DOHH2 (cell line): ENCODE data around the gene PRDM16.

Experiments
- H3F3A ChIP-seq: fragments of 200-600 bp; sonication (generic), shearing (Covaris generic); 2 replicates; pipeline ENCODE4 v1.6.0; 2016; ENCODE audit warnings: antibody characterized with exemption, mild to moderate bottlenecking; ENCODE audit not compliant: control insufficient read depth, insufficient read depth
- H3K27ac ChIP-seq: fragments of 200-600 bp; sonication (generic); 2 replicates; pipeline ENCODE4 v1.5.1; 2014; ENCODE audit warnings: low read depth, mild to moderate bottlenecking, low read length, moderate library complexity
- H3K27me3 ChIP-seq: fragments of 200-600 bp; sonication (generic); 2 replicates; pipeline ENCODE4 v1.6.1; 2014; ENCODE audit warnings: mild to moderate bottlenecking, low read length, mixed read lengths; ENCODE audit not compliant: control insufficient read depth
- H3K36me3 ChIP-seq: fragments of 200-600 bp; sonication (generic); 2 replicates; pipeline ENCODE4 v1.6.1; 2014; ENCODE audit warnings: mild to moderate bottlenecking, low read length, moderate library complexity, mixed read lengths; ENCODE audit not compliant: control insufficient read depth
- H3K4me1 ChIP-seq: fragments of 200-600 bp; sonication (generic); 2 replicates; pipeline ENCODE4 v1.6.1; 2014; ENCODE audit warnings: mild to moderate bottlenecking, low read length, mixed read lengths; ENCODE audit not compliant: control insufficient read depth
- H3K4me2 ChIP-seq: fragments of 200-600 bp; sonication (generic); 2 replicates; pipeline ENCODE4 v1.6.0; 2014; ENCODE audit warnings: mild to moderate bottlenecking, low read length, moderate library complexity
- H3K4me3 ChIP-seq: fragments of 200-600 bp; sonication (generic); 2 replicates; pipeline ENCODE4 v1.5.1; 2014; ENCODE audit warnings: mild to moderate bottlenecking, low read length, mixed read lengths
- H3K79me2 ChIP-seq: fragments of 200-600 bp; sonication (generic); 2 replicates; pipeline ENCODE4 v1.6.1; 2014; ENCODE audit warnings: mild to moderate bottlenecking, low read length, mixed read lengths; ENCODE audit not compliant: control insufficient read depth
- H3K9me2 ChIP-seq: fragments of 200-600 bp; sonication (generic); replicated peaks from 2 replicates; pipeline ENCODE4 v1.6.1; 2014; ENCODE audit warnings: mild to moderate bottlenecking, low read length, mixed read lengths; ENCODE audit not compliant: control insufficient read depth
- H3K9me3 ChIP-seq: fragments of 200-600 bp; sonication (generic); 2 replicates; pipeline ENCODE4 v1.6.1; 2014; ENCODE audit warnings: antibody characterized with exemption, low read length, mixed read lengths; ENCODE audit not compliant: control insufficient read depth, insufficient read depth
- H4K20me1 ChIP-seq: fragments of 200-600 bp; sonication (generic); 2 replicates; pipeline ENCODE4 v1.6.0; 2014; ENCODE audit warnings: low read depth, mild to moderate bottlenecking, antibody characterized with exemption, low read length, moderate library complexity; ENCODE audit not compliant: control insufficient read depth, insufficient read depth
- EZH2phosphoT487 ChIP-seq: fragments of 200-600 bp; sonication (generic); IDR thresholded peaks from 2 replicates; pipeline ENCODE4 v1.6.1; 2017; ENCODE audit warnings: borderline replicate concordance, mild to moderate bottlenecking, antibody characterized with exemption, low read length, moderate library complexity, mixed read lengths
- TF ChIP-seq, protein P1 (sequence below): fragments of 200-600 bp; sonication (generic); IDR thresholded peaks from one replicate; pipeline ENCODE4 v1.5.1; 2014; ENCODE audit warnings: antibody characterized with exemption, mild to moderate bottlenecking, low read depth, low read length; ENCODE audit not compliant: poor library complexity, severe bottlenecking

Gene PRDM16

DNA sequence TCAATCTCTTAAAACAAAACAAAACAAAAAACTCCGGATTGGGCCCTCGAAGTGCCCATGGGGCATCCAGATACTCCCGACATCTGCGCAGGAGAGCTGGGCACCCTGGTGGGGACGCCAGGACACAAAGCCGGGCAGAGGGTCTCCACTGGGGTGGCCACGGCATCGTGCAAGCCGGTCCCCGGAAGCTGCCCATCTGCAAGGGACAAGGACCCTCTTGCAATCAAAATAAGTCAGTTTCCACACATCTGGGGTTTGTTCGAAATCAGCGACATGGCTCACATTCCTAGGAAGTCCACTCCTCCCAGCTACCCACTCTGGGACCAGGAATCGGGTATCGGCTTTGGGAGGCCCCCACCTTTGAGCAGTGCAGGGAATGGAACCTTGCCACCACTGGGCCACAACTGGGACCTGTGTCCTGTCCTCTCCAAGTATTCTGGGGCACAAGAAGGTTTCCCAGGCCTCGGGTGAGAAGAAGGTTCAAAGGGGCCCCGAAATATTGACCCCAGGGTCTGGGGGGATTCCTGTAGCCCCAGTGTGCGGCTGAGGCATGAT, 4.6 kb upstream of the PRDM16 start:
- no peaks in the 10 kb centered on the region for H3K4me1 ChIP-seq
- H3F3A ChIP-seq = no peaks in the 10 kb centered on the region
- H3K4me2 ChIP-seq = no peak overlapping the region
- no peaks in the 10 kb centered on the region for H3K9me2 ChIP-seq
- peaks cover 8% of the 10 kb centered on the region; the same call in 1 of the 2 replicates for H3K9me3 ChIP-seq
- no peak for TF ChIP-seq EZH2phosphoT487
- TF ChIP-seq, protein P1, sequence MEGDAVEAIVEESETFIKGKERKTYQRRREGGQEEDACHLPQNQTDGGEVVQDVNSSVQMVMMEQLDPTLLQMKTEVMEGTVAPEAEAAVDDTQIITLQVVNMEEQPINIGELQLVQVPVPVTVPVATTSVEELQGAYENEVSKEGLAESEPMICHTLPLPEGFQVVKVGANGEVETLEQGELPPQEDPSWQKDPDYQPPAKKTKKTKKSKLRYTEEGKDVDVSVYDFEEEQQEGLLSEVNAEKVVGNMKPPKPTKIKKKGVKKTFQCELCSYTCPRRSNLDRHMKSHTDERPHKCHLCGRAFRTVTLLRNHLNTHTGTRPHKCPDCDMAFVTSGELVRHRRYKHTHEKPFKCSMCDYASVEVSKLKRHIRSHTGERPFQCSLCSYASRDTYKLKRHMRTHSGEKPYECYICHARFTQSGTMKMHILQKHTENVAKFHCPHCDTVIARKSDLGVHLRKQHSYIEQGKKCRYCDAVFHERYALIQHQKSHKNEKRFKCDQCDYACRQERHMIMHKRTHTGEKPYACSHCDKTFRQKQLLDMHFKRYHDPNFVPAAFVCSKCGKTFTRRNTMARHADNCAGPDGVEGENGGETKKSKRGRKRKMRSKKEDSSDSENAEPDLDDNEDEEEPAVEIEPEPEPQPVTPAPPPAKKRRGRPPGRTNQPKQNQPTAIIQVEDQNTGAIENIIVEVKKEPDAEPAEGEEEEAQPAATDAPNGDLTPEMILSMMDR = no peak
- no peaks in the 10 kb centered on the region for H3K36me3 ChIP-seq
- H3K79me2 ChIP-seq = no peaks in the 10 kb centered on the region
- H3K27me3 ChIP-seq = no peaks in the 10 kb centered on the region
- H3K4me3 ChIP-seq = no peak overlapping the region
- no peak overlapping the region for H3K27ac ChIP-seq
- no peaks in the 10 kb centered on the region for H4K20me1 ChIP-seq

DNA sequence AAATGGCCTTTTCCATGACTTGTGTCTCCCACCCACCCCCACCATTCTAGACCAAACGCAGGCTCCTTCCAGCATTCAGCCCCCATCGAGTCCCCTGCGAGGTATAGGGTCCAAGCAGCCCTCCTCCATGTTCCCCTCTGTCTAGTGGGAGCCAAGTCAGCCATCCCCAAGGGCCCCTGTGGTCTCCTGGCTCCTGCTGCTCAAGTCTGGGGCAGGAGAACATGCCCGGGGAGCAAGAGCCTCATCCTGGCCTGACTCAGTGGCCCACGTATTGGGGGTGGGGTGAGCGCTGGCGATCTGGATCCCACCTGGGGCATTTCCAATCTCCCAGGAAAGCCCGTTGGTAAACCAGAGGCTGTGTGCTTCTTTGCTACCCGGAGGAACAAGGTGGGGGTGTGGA, 4.1 kb upstream of the PRDM16 start:
- no peaks in the 10 kb centered on the region for H3K27me3 ChIP-seq
- H4K20me1 ChIP-seq = no peaks in the 10 kb centered on the region

DNA sequence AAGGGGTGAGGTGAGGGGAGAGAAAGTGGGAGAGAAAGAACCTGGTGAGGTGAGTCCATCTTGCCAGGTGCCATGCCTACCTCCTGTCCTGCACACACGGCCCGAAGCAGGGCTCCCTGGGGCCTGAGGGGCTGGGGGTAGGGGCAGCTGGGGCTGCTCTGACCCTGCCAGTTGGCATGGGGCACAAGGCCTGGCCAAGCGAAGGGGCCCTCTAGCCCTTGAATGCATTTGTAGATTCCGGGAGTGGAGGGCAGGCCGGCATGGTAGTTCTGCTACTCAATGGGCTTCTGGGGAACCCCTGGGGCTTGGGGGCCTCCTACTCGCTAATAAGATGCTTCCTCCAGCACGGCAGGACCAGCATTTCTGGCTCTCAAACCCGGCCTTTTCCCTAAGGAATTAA, 3.6 kb upstream of the PRDM16 start:
- no peaks in the 10 kb centered on the region for H3K27me3 ChIP-seq
- H3K36me3 ChIP-seq = no peaks in the 10 kb centered on the region
- no peaks in the 10 kb centered on the region for H3F3A ChIP-seq
- H4K20me1 ChIP-seq = no peaks in the 10 kb centered on the region
- H3K27ac ChIP-seq = no peak overlapping the region
- H3K9me3 ChIP-seq = peaks cover 8% of the 10 kb centered on the region; the same call in 1 of the 2 replicates
- no peaks in the 10 kb centered on the region for H3K79me2 ChIP-seq
- H3K4me3 ChIP-seq = no peak overlapping the region
- TF ChIP-seq, protein P1 = no peak
- no peak for TF ChIP-seq EZH2phosphoT487
- H3K4me1 ChIP-seq = no peaks in the 10 kb centered on the region
- no peak overlapping the region for H3K4me2 ChIP-seq
- H3K9me2 ChIP-seq = no peaks in the 10 kb centered on the region

More for the DNA sequence above, 4.1 kb upstream of the PRDM16 start:
- Histone ChIP-seq H3F3A (no peaks in the 10 kb centered on the region), H3K9me3 (peaks cover 8% of the 10 kb centered on the region; the same call in 1 of the 2 replicates), H3K4me1 (no peaks in the 10 kb centered on the region), H3K9me2 (no peaks in the 10 kb centered on the region), H3K79me2 (no peaks in the 10 kb centered on the region), H3K36me3 (no peaks in the 10 kb centered on the region), H3K4me2 (no peak overlapping the region), H3K27ac (no peak overlapping the region), H3K4me3 (no peak overlapping the region)
- TF ChIP-seq, protein P1 = no peak
